A549 (cell line): ENCODE results near the gene APOL5.
"Not testable (repeated sequence)": the region's sequence is repeated elsewhere in the genome, so short reads cannot be mapped to it uniquely, and the experiment has no call there.

ENCODE experiments used
- CEBPB ChIP-seq, 2 experiments: fragments of >200 bp in 1 of 2; sonication (Bioruptor Twin) in 1 of 2; formaldehyde crosslinking in 1 of 2; IDR thresholded peaks; 2 replicates each; pipeline ENCODE4 v1.6.1; 2012 to 2016
- CTCF ChIP-seq: fragments of >200 bp; sonication (Bioruptor Twin); formaldehyde crosslinking; IDR thresholded peaks from 3 replicates; pipeline ENCODE4 v1.5.1; 2016
- POLR2A ChIP-seq: IDR thresholded peaks from 2 replicates; pipeline ENCODE4 v1.6.1; 2012; ENCODE audit warnings: mild to moderate bottlenecking, low read length

GRCh38 chr22:35676065-35676464 is 41.6 kb upstream of the APOL5 start:
- TF ChIP-seq CTCF; POLR2A; CEBPB (IDR thresholded peaks at IDR 0.05): not testable (repeated sequence)
